GM12878 (cell line): ENCODE data around the gene ETF1. TPM values are rescaled to one million over a fixed set of nuclear protein-coding genes. Genes with fewer than 3 reads are reported as not detected.
A peak's percentile ranks its signal among the peaks of the same experiment; 100 is the strongest.

ENCODE experiments used
- CBFB ChIP-seq: IDR thresholded peaks from 2 replicates; pipeline ENCODE4 v1.6.1; 2016; ENCODE audit warnings: antibody characterized with exemption, low read depth
- HDAC6 ChIP-seq: fragments of 200-600 bp; sonication (generic); IDR thresholded peaks from one replicate; pipeline ENCODE4 v1.8.0; 2017; ENCODE audit warnings: antibody characterized with exemption; ENCODE audit not compliant: unreplicated experiment
- LARP7 ChIP-seq: fragments of 450-650 bp; IDR thresholded peaks from 2 replicates; pipeline ENCODE4 v1.6.1; 2017; ENCODE audit warnings: mild to moderate bottlenecking
- MTA2 ChIP-seq: fragments of 450-650 bp; IDR thresholded peaks from 2 replicates; pipeline ENCODE4 v1.6.1; 2016; ENCODE audit warnings: low read depth, mild to moderate bottlenecking, moderate library complexity
- NBN ChIP-seq: fragments of 450-650 bp; IDR thresholded peaks from 2 replicates; pipeline ENCODE4 v1.6.1; 2016
- NFIC ChIP-seq: IDR thresholded peaks from 2 replicates; pipeline ENCODE4 v1.6.1; 2012; ENCODE audit warnings: low read depth, mild to moderate bottlenecking, inconsistent platforms, low read length, moderate library complexity
- POLR2AphosphoS5 ChIP-seq: IDR thresholded peaks from 2 replicates; pipeline ENCODE4 v1.6.1; 2011; ENCODE audit warnings: mild to moderate bottlenecking, low read length, inconsistent platforms
- SIN3A ChIP-seq: IDR thresholded peaks from 2 replicates; pipeline ENCODE4 v1.6.1; 2012; ENCODE audit warnings: low read depth, low read length, improper control_type of control experiment
- TCF3 ChIP-seq: IDR thresholded peaks from 2 replicates; pipeline ENCODE4 v1.6.1; 2012; ENCODE audit warnings: low read depth, mild to moderate bottlenecking, low read length, borderline replicate concordance; ENCODE audit not compliant: insufficient read depth
- polyA plus RNA-seq, 11 experiments: library from polyadenylated mRNA; depleted of rRNA in 4 of 11; unstranded in 6 of 11; stranded (reverse) in 5 of 11; fragments of >200 nt; fragmentation: Nextera tagmentation in 4 of 11; fragmentation: Illumina TruSeq in 1 of 11; extraction: Ambion mirVana in 4 of 11; extraction: Trizol in 1 of 11; gene quantifications; 1 replicate in 1 of 11; 2 replicates in 10 of 11; pipeline versions ENCODE4 v1.2.1 to v1.2.3, GENCODE V29; 2011 to 2016; ENCODE audit warnings: inconsistent platforms in 2 of 11, missing spikeins in 2 of 11, low read depth in 1 of 11
- total RNA-seq, 4 experiments: library from RNA; depleted of rRNA in 3 of 4; stranded (reverse); fragments of >200 nt in 3 of 4; fragmentation: Illumina TruSeq in 1 of 4; extraction: Trizol in 1 of 4; gene quantifications; 2 replicates each; pipeline versions ENCODE4 v1.2.1 to v1.2.3, GENCODE V29; 2013 to 2021
- TF ChIP-seq, protein P1 (sequence below): fragments of 450-650 bp; IDR thresholded peaks from 2 replicates; pipeline ENCODE4 v1.6.1; 2017; ENCODE audit warnings: mild to moderate bottlenecking, low read depth, inconsistent platforms; ENCODE audit not compliant: poor library complexity, severe bottlenecking
- TF ChIP-seq, protein P2 (sequence below): fragments of 450-650 bp; IDR thresholded peaks from 2 replicates; pipeline ENCODE4 v1.6.1; 2017; ENCODE audit warnings: borderline replicate concordance

The ETF1 gene
- total and polyA plus RNA-seq, 10 of the 15 experiments (the other 5 are each of a cell fraction or from before 2014, with no cell fraction given), result 29.8 to 145 (median 108) TPM

DNA sequence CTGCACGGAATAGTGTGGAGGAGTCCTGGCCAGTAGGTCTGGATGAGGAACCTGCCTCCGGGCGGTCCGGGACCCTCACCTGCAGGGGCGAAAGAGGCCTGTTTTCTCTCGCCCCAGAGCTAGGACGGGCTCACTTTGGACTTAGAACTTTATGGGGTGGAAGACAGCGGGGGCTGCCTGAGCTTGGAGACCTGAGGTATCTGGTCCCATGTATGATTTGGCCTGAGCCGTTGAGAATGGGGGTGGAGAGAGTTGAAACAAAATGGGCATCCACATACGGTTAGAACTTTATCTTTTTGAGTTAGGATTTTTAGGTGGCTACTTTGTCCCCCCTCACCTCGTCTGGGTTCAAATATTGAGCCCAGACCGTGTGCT is 681 bp upstream of the ETF1 start (continued):
- TF ChIP-seq, protein P1, sequence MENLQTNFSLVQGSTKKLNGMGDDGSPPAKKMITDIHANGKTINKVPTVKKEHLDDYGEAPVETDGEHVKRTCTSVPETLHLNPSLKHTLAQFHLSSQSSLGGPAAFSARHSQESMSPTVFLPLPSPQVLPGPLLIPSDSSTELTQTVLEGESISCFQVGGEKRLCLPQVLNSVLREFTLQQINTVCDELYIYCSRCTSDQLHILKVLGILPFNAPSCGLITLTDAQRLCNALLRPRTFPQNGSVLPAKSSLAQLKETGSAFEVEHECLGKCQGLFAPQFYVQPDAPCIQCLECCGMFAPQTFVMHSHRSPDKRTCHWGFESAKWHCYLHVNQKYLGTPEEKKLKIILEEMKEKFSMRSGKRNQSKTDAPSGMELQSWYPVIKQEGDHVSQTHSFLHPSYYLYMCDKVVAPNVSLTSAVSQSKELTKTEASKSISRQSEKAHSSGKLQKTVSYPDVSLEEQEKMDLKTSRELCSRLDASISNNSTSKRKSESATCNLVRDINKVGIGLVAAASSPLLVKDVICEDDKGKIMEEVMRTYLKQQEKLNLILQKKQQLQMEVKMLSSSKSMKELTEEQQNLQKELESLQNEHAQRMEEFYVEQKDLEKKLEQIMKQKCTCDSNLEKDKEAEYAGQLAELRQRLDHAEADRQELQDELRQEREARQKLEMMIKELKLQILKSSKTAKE, result peak; percentile 14
- TF ChIP-seq, protein P2, sequence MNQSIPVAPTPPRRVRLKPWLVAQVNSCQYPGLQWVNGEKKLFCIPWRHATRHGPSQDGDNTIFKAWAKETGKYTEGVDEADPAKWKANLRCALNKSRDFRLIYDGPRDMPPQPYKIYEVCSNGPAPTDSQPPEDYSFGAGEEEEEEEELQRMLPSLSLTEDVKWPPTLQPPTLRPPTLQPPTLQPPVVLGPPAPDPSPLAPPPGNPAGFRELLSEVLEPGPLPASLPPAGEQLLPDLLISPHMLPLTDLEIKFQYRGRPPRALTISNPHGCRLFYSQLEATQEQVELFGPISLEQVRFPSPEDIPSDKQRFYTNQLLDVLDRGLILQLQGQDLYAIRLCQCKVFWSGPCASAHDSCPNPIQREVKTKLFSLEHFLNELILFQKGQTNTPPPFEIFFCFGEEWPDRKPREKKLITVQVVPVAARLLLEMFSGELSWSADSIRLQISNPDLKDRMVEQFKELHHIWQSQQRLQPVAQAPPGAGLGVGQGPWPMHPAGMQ, result no peak
- TF ChIP-seq CBFB (peak; percentile 53; the same call in 1 of the 2 replicates), NBN (no peak), NFIC (no peak), MTA2 (0 out of 2 replicates have a peak, but pooled peaks have one; percentile 4), SIN3A (0 out of 2 replicates have a peak, but pooled peaks have one; percentile 6), POLR2AphosphoS5 (peak; percentile 23), HDAC6 (peak; percentile 37), TCF3 (peak; percentile 23; the same call in 1 of the 2 replicates), LARP7 (0 out of 2 replicates have a peak, but pooled peaks have one; percentile 77)
